Amniotic epithelial cell (primary cell): Measurements from ENCODE around the gene MLF1.

Experiments
- DNase-seq: peaks from one replicate; pipeline ENCODE4 v3.0.0-alpha.2; 2010; ENCODE audit warnings: low read depth

Gene MLF1

DNA sequence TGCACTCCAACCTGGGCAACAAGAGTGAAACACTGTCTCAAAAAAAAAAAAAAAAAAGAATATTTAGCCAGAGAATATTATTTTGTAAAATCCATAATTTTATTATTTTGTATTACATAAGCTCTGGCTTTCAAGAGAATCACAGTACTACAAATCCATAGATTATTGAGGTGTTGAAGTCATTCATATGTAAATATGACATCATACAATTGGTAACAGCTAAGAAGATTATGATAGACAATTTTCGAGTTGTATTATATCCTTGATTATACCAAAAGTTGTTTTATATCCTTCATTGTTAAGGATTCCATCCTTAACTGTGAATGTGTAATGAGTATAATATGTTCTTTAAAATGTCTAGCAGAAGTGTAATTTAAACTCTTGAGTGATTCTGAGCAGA, 3.7 kb downstream of the MLF1 start:
- DNase-seq: no peak

DNA sequence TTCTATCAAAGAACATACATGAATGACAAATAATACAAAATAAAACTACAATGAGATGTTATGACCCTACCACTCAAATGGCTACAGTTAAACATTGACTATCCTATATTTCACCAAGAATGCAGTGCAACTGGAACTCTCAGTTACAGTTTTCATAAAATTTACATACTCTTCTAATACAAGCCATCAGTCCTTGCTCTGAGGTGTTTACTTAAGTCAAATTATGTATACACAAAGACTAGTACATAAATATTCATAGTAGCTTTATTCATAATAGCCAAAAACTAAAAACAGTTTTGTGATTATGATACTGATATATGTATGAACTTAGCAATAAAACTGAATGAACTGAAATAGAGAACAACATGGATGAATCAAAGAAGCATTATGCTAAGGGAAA, 19.2 kb downstream of the MLF1 start:
- no peak for DNase-seq

DNA sequence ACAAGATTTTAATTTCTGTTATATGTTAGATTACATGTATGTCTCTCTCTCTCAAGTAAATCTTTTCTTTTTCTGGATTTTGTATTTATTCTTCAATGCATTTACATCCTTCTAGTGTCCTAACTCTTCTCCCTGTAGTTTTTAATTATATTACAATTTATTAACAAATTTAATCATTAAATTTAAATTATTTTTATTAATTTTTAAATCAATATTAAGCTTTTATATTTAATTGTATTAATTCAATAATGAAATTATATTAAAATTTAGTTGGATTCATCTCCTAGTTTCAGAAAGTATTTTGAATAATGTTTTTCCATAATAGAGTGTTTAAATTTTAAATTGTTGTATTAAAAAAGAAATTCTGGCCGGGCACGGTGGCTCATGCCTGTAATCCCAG, 29.8 kb downstream of the MLF1 start:
- no peak for DNase-seq

DNA sequence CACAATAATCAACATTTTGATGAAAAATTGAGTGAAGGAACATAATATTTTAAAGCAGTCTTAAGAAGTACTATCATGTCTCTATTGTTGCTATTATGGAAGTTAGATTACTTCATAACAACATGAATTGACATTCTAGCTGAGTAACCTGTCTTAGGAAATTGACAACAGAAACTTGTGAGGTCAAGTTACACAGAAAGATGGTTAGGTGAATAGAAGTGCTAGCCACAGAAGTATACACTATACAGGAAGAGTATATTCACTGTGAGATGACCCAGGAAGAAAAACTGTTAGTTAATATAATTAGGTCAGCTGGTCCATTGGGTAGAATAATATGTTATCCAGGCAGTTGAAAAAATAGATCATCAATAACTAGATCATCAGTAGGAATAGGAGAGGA, 31.2 kb downstream of the MLF1 start:
- no peak for DNase-seq

DNA sequence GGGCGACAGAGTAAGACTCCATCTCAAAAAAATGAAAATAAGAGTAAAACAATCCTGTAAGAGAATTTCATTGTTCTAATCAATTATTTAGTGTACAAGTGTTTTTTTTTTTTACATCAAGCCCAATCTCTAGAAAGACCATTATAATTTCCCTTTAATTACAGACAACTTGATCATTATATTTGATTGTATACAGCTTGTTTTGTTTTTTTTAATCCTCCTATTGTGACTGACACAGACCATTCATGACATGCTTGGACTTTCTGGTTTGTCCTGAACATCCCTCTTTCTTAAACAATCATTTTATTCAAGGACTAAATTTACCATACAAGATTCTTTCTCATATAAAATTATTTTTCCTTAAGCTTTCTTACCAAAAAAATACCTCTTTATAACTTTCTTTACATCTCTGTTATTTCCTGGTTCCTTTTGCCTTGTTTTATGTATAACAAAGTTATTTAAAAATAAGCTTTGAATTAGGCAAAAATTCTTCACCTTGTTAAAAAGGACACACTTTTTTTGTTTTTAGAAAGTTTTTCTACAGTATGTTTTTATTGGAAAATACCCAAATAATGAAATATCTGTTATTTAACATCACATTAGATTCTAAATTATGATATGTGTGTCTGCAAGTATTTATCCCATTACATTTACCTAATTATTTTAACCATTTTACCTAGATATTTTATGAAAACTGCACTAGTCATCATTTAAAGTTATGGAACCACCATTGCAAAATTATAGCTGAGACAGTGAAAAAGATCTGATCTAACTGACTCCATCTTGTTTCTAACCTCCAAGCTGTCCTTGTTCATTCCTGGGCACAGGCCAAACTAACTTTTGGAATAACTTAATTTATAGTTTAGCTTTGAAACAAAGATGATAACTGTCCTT, 47.2 kb downstream of the MLF1 start:
- DNase-seq: no peak

DNA sequence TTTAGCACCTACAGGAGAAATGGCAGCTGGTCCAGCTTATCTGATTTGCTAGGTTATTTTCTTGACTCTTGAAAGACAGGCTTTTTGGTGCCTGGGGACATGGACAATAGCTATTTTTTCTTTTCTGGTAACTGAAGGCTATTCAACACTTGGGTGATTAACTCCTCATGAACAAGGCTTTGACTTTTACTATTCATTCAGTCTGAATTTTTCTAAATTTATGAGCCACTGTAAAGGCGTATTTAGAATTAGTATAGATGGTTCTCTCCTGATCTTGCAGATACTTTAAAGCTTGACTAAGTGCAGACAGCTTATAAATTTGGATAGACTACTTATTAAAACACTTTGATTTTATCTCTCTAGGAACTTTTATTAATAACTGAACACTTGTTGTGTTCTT, 54.9 kb downstream of the MLF1 start:
- no peak for DNase-seq

DNA sequence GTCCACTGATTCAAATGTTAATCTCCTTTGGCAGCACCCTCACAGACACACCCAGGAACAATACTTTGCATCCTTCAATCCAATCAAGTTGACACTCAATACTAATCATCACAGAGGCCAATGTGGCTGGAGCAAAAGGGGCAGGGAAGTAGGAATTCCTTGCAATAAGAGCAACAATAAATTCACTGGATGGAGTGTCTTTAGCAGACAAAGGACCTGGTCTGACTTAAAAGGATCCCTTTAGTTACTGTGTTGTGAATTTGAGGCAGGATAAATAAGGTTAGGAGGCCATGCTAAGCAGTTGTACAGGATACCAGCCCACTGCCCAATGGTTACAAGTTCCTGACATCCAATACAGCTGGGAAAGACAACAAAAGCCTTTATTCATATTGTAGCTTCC, 61.0 kb downstream of the MLF1 start:
- no peak for DNase-seq

DNA sequence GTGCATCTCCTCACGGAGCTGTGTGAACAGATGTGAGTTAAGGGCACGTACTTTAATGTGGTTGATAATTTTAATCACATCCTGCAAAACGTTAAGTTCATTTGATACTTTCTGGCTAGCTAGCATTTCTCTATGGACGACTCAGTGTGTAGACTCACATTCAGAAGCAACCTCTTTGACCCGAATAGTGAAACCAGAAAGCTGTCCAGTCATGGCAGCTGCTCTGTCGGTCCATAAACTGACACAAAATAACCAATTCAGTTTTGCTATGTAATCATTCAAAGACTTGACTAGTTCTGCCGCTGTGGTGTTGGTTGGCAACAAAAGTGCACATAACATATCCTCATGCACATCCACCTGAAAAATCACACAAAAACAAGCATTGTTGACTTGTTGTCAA, 69.7 kb downstream of the MLF1 start:
- no peak for DNase-seq

DNA sequence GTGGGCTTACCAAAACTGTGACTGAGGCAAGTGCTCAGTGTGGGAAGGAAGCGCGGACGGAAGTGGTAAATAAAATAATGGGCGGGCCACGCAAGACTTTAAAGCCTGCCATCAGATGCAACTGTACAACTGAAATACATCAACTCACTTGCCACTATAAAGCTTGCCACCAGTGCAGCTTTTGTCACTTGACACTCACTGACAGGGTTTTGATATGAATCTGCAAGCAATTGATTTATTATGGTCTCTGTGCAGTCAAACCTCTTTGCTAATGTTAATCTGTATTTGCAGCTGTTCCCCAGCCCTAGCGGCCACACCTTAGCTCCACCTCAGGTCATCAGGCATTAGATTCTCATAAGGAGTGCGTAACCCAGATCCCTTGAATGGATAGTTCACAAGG, 71.0 kb downstream of the MLF1 start:
- no peak for DNase-seq

DNA sequence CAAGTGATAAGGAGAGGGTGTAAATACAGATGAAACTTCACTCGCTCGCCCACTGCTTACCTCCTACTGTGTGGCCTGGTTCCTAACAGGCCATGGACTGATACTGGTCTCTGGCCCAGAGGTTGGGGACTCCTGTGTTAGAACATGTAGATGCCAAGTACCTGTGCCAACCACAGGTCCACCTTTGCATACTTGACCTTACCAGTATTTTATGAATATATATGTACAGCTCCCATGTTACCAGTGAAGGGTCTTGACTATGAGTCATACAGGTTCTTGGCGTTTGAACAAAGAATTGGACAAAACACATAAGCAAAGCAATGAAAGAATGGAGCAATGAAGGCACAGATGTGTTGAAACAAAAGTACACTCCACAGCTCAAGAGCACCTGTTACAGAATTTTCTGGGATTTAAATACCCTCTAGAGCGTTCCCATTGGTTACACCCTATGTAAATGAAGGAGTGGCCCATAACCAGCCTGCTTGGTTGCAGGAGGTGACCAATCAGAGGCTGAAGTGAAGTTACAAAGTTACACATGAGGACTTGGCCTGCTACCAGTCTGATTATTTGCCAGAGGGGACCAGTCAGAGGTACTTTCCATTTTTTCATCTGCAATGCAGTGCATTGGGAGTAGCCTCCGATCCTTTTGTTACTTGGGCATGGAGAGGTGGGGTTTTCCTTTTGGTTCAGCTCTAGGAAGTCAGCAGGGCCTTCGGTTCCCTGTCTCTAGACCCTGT, 71.6 kb downstream of the MLF1 start:
- no peak for DNase-seq

DNA sequence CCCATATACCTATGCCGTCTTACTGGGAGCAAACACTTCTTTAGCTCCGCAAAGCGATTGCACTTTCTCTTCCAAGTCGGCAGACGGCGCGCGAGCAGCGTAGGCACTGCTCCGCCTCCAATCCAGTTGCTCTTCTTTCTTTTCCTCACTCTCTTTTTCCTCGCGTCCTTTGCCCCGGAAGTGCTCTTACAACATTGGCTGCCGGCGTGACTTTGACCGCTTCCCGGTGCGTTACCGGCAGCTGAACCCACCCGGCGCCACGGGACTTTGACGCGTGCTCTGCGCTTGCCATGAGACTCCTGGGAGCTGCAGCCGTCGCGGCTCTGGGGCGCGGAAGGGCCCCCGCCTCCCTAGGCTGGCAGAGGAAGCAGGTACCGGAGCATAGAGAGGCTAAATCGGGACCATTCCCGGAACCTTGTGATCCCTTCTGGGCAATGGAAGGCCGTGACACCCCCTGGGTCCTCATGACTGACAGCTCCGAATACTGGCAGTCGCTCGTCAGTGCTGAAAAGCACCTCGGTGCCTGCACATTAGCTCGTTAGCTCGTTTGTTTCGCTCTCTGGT, 73.4 kb downstream of the MLF1 start, which contains the start of gene GFM1:
Gene GFM1, plus strand, starts transcription at position 183 of the 564 bp plus-strand sequence. Its CDS starts 108 bp downstream, at position 291.
- DNase-seq: peak; percentile 94

DNA sequence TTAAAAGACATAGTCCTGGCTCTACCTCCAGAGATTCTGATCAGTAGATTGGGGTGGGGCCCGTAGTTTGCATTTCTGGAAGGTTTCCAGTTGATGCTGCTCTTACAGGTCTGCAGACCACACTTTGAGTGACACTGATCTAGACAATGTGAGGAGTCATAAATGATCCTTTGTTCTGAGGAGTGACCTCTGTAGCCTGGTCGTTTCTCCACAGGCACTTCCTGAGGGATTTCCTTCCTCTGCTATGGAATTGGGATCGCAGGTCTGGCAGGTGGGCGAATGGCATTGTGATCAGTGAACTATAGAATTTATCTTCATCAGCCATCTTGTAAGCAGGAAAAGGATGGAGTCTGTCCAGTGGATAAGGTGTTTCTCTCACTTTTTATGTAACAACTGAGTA, 78.8 kb downstream of the MLF1 start:
- DNase-seq: no peak

DNA sequence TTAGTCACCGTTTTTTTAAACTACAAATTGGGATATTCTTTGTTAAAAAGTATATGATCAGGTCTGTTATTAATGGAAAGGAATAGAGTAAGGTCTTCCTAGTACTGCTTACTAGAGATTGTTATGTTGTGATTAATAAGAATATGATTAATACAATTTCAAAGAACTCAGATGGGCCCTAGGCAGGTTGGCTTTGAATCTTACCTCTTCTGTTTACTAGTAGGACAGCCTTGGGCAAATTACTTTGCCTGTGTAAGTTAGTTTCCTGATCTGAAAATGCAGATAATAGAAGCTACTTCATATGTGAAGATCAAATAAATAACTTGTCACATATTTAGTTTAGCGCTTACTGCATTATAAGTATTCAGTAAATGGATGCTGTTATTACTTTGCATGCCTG, 80.2 kb downstream of the MLF1 start:
- DNase-seq: no peak

DNA sequence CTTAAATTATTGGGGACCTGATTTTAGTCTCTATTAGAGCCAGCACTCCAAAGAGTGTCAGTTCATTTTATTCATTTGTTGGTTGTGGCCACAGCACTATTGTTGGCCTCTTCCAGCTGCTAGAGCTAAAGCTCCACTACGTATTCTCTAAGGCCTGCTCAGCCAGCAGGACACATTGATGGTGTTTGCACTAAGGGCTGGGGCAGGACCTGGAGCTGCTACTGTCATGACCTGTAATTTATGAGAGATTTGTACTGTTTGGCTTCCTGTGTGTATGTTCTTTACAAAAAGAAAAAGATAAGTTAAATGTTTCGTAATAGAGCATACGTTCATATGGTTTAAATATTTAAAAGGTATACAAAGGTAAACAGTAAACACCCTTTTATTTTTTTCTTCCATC, 81.5 kb downstream of the MLF1 start:
- DNase-seq: peak; percentile 53
